Smooth muscle cell of the pulmonary artery (primary cell): Measurements from ENCODE around the gene TLCD2. TPM values are rescaled to one million over a fixed set of nuclear protein-coding genes. Genes with fewer than 3 reads are reported as not detected.

Source experiments
- total RNA-seq: library from RNA; depleted of rRNA; stranded (reverse); fragments of >200 nt; gene quantifications from 2 replicates; pipeline ENCODE4 v1.2.3, GENCODE V29; 2014

TLCD2 gene
- total RNA-seq: 3.8 and 4.8 TPM in 2 replicates

DNA sequence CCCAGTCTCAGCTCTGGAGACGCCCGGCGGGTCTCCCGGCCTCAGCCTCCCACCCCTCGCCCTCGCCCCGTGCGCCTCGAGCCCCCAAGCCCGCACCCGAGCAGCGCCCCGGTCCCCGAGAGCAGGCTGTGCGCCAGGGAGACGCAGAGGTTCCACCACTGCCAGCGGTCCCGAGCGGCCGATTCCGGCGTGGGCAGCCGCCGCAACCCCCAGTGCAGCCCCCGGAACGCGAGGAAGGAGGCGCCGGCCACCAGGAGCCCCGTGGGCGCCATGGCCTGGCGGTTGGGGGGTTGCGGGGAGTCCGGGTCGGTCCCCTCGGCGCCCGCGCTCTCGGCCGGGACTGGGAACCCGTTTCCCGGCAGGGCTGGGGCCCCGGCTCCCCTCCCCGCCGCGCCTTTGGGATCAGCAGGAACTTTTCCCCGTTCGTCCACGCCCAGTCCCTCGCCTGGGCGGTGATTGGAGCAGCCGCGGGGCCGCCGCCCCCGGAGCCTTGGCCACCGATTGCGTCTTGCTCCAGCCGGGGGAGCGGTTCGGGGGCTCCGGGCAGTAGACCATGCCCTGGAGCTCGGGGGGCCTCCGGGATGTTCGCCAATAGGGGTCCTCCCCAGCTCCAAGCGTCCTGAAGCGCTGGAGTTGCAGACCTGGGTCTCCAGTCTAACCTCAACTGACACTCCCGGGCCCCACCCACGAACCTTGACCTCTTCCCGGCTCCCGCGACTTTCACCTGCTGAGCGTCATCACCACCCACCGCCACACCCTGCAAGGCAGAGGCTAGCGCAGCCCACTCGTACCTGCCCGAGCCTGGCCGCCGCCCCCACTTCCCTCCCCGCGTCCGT lies at the start of gene TLCD2:
Gene TLCD2, minus strand, starts transcription at position 407 of the 836 bp plus-strand sequence. Its CDS starts 135 bp downstream, at position 272.

DNA sequence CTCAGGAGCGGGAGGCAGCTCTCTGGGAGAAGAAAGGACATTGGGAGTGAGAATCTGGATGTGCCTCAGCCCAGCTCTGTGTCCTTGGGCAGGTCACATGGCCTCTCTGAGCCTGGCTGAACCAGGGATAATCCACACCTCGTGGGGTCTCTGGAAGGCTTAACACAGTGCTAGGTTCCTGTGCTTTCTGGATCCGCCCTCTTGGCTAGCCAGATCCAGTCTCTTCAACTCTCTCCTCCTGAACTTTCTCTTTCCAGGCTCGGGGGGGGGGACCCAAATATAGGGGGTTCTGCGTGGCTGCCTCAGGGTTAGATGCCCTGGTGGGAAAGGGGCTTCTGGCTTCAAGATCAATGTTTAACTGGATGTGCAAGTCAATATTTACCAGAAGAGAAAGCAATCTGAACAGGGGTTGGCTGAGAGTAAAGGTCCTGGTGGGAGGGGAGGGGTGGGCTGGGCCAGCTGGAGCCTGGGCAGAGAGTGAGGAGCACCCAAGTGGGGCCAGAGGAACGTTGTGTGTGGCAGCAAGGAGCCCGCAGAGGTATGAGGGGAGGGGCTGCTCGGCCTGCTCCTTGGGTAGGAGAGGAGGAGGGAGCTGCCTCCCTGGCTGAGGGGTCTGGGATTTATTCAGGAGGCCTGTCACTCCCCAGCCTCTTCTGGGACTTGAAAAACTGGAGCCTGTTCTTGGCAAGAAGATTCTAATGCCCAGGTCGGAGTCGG lies 32.4 kb upstream of the TLCD2 start, which contains the start of gene SERPINF2:
Gene SERPINF2, plus strand, starts transcription at position 501 of the 717 bp plus-strand sequence. CDS start 2,125 bp downstream, outside the sequence.

DNA sequence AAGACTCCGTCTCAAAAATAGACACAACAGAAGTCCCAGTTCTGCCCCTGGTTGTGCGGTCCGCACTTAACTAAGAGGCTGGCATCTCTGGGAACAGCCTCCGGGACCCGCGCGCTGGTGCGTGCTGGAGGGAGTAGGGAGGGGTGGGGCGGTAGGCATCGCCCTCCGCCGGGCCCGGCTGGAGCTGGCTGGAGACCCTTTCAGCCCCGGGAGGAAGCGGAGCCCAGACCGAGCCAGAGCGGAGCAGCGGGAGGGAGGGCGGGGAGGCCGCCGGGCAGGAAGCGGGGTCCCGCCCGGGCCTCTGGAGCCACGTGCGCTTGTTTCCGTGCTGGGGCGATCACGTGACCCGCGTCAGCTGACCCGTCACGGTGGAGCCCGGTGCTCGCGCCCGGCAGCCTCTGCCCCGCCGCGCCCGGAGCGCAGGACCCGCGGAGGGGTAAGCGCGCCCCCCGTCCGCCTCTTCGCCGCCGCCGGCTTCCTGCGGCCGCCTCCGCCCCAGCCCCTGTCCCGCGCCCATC lies 14.2 kb upstream of the TLCD2 start, which contains the start of gene WDR81:
Gene WDR81, plus strand, starts transcription at position 354 of the 518 bp plus-strand sequence. CDS start 256 bp downstream, outside the sequence.

DNA sequence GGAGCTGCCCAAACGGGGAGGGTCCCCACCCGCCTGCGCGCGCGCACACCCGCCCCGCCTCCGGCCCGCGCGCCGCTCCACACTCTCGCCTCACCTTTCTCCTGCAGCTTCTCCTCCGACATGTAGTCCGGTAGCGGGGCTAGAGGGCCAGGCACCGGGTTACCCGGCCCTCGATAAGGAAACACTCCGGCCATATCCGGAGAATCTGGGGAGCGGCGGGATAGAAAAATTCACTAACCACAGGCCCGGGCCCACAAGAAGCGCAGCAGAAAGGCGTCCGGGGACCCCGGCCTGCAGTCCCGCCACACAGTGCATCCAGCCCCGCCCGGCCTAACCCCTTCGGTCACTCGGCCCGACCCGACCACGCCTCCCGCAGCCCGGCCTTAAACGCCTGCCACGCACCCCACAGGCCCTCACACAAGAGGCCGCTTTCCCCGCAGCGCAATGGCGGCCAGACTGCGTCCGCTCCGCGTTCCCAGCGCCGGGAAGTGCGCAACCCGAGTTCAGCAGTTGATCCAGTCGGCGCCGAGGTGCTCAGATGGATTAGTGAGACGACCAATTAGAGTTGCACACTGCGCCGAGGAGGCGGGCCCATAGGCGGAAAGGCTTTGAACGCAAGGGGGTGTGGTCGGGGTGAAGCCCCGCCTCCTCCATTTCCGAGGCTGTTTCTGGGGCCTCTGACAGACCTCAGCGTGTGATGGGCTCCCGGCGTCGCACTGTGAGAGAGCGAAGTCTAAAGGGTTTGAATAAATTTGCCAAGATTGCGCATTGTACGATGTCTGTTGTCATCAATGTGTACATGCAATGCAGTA lies 25.6 kb downstream of the TLCD2 start, which contains the start of gene PRPF8:
Gene PRPF8, minus strand, starts transcription at position 490 of the 812 bp plus-strand sequence. Its CDS starts 296 bp downstream, at position 194.

Other genes starting within 250 kb of the TLCD2 start
- 283 and 341 TPM in 2 replicates for gene MYO1C, start 217.7 kb downstream of the TLCD2 start, total RNA-seq
- 37.9 and 38.5 TPM in 2 replicates for gene INPP5K, start 193.8 kb downstream of the TLCD2 start, total RNA-seq
- 16.2 and 22.0 TPM in 2 replicates for gene PITPNA, start 147.6 kb downstream of the TLCD2 start, total RNA-seq
- gene SLC43A2, start 81.5 kb downstream of the TLCD2 start, total RNA-seq: 5.7 and 9.2 TPM in 2 replicates
- gene SCARF1, start 64.6 kb downstream of the TLCD2 start, total RNA-seq: 0.33 and 0.86 TPM in 2 replicates
- 3.8 and 5.3 TPM in 2 replicates for gene RILP, start 60.5 kb downstream of the TLCD2 start, total RNA-seq
- 149 and 174 TPM in 2 replicates for gene PRPF8, start 25.5 kb downstream of the TLCD2 start, total RNA-seq
- gene WDR81, start 14.3 kb upstream of the TLCD2 start, total RNA-seq: 26.3 and 30.7 TPM in 2 replicates
- gene SERPINF2, start 32.5 kb upstream of the TLCD2 start, total RNA-seq: 0.20 and 0.63 TPM in 2 replicates
- gene SERPINF1, start 51.7 kb upstream of the TLCD2 start, total RNA-seq: 6.3 and 86.8 TPM in 2 replicates
- gene SMYD4, start 119.5 kb upstream of the TLCD2 start, total RNA-seq: 9.7 TPM in 2 replicates
- 33.6 and 33.9 TPM in 2 replicates for gene RPA1, start 119.6 kb upstream of the TLCD2 start, total RNA-seq